Posterior cingulate gyrus (tissue), 11 donors: ENCODE results near the gene PFKP.
"Not testable (repeated sequence)": the region's sequence is repeated elsewhere in the genome, so short reads cannot be mapped to it uniquely, and the experiment has no call there.

Experiments
- DNase-seq, 10 donors: peaks; one replicate each; pipeline versions ENCODE4 v3.0.0 to v3.0.0-alpha.2; 2020 to 2021; ENCODE audit warnings: mixed read lengths in 3 of 10
- intact Hi-C: fragments of 100-400 bp; cut with DNase I; formaldehyde crosslinking; loops from one replicate; pipeline ENCODE4 v1.15.1; 2023

Gene PFKP

DNA sequence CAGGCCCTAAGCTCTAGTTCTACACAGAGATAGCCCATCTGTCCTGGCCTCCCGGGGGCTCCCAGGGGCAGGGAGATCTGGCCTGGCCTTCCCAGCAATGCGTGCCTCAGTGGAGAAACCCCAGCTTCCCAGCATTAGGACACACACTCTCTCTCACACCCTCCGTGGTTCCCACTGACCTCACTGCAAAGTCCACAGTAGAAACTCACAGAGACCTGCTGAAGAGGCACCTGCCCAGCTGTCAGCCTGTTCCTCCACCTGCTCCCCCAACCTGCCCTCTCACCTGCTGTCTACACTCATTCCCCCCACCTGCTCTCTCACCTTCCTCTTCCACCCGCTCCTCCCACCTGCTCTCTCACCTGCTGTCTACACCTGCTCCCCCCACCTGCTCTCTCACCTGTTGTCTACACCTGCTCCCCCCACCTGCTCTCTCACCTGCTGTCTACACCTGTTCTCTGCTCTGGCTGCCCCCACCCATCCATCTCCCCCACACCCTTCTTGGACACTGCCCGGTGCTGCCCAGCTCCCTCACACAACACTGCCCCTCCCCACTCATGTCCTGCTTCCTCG is 21.1 kb upstream of the PFKP start:
- peak in 1 of 10 donors; percentile 59 for DNase-seq
- intact Hi-C loops, result loop anchor here (10.0 kb wide), 1 partner anchor 121 kb away; no protein-coding TSS in a partner anchor

DNA sequence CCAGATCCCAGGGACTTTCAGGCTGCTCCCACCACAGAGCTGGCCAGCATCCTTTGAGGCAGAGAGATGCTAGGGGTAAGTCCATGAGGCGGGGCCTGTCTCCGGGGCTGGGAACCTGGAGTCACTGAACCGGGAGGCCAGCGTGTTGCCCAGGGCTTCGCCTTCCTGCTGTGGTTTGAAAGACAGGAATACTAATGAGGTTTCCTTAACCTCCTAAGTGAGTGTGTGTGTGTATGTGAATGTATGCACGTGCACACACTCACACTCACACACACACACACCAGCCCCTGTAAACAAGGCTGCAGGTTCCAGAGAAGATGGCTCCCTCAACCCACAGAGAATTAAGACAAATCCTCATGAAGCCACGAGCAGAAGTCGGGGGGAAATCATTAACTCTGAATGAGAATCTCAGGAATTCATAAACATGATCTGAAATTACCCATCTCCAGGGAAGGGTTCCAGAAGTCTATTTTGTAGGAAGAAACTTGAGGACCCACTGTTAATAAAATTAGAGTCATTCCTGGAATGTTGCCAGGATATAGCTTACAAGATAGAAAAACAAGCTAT is 20.3 kb upstream of the PFKP start:
- intact Hi-C loops, result loop anchor here (10.0 kb wide), 1 partner anchor 122 kb away; no protein-coding TSS in a partner anchor
- DNase-seq, result peak in 1 of 10 donors; percentile 74

GRCh38 chr10:3047596-3047995 is 19.8 kb upstream of the PFKP start:
- intact Hi-C loops, result loop anchor here (10.0 kb wide), 1 partner anchor 123 kb away; no protein-coding TSS in a partner anchor
- no peak for DNase-seq

- intact Hi-C loops, result loop anchor here (10.0 kb wide), 1 partner anchor 124 kb away; no protein-coding TSS in a partner anchor
- peak in 2 of 10 donors; percentile 78 to 80 for DNase-seq
These were observed 19.0 kb upstream of the PFKP start for GRCh38 chr10:3048119-3049019.

DNA sequence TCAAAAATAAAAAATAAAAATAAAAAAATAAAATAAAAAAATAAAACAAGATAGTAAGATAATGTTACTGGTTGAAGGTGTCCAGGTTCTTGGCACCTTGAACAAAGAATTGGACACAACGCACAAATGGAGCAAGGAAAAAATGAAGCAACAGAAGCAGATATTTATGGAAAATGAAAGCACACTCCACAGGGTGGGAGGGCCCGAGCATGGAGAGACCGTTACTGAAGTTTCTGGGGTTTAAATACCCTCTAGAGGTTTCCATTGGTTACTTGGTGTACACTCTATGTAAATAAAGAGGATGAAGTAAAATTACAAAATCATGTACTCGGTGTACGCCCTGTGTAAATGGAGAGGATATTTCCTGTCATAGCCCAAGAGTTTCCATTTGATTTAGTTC is 15.7 kb upstream of the PFKP start:
- intact Hi-C loops, result no loop called here
- DNase-seq, result no peak

- no peak for DNase-seq
- intact Hi-C loops, result no loop called here
These were observed 14.2 kb upstream of the PFKP start for GRCh38 chr10:3053155-3053554.

DNA sequence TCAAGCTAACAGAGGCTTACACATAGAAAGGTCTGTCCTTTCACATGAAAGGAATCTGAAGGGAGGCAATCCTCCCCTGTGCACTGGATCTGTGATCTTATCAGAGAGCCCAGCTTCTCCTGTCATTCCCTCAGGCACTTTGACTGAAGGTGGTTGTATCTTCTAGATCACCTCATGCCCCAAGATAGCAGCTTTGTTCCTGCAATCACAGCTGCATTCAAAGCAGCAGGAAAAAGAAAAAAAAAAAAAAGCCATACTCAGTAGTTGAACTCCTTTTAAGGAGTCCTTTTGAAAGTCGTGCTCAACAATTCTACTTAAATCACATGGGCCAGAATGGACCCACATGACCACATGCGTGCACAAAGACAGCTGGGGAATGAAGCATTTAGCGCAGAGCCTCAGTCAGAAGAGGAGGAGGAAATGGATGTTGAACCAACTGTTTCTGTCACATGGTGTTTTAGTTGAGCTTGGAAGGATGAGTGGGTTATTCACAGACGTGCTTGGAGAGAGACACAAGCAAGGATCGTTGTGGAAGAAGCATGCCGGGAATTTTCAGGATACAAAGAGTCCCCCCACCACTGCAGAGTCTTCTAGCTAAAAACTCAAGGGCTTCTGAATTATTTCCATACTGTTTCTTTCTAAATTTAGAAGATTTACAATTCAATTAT is 13.0 kb upstream of the PFKP start:
- peak in 1 of 10 donors; percentile 78 for DNase-seq
- intact Hi-C loops, result no loop called here

- no peak for DNase-seq
These were observed 12.5 kb upstream of the PFKP start for GRCh38 chr10:3054851-3055199.

DNA sequence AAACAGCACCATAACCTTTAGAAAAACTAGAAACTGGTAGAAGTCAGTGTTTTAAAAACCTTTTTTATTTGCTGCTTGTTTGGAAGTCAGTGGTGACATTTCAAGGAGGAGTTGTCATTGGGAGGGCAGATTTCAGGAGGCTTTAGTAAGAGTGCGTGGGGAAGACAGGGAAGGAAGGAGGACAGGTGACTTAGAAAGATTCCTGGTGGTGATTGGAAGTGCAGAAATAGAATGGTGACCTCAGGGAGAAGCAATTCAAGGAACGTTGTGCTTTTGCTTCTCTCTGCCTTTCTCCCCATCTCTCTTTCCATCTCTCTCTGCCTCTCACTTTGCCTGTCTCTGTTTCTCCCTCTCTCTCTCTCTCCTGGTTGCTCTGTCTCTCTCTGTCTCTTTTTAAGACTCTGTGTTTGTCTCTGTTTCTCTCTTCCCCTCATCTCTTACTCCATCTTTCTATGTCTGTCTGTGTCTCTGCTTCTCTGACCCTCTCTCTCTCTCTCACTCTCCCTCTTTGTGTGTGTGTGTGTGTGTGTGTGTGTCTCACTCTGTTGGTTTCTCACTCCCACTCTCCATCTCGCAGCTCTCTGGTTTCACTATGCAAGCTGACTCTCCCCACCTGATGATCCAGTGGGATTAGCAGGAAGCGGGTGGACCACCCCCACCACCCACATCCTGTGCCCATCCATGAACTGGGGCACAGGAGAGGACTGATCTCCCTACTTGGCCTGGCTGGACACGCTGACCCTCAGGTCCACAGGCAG is 10.9 kb upstream of the PFKP start:
- intact Hi-C loops, result no loop called here
- peak in 1 of 10 donors; percentile 59 for DNase-seq

More at GRCh38 chr10:3054851-3055199, 12.5 kb upstream of the PFKP start:
- intact Hi-C loops, result no loop called here

DNA sequence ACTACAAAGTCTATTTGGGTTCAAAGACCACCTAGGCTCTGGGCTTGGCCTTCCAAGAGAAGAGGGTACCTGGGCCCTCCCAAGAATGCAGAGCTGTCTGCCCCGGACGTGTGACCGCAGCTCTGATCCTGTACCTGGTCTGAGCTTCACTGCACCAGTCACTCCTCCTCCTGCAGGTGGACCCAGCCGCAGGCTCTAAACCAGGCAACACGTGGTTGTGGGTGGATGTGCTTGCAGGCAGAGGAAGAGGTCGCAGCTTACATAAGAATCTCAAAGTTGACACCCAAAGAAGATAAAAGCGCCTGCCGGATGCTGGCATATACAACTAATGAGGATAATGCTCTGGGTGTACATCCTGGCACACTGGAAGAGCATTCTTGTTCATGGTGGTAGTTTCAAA is 9.4 kb upstream of the PFKP start:
- intact Hi-C loops, result no loop called here

DNA sequence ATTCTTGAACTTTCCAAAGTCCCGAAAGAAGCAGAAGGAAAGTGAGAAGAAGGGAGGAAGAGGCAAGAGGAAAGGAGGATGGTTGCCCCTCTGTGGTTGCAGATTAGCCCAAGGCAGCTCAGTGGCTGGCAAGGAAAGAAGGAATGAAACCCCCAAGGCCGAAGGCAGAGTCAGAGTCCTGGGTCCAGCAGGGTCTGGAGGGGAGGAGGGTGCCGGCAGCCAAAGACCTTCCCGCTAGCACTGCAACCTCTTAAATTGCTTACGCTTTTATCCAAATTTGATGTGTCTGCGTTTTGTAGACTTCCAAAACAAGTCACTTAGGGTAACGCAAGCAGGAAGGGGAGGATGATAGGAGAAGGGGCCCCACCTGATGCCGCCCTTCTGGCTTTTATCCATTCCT is 7.4 kb upstream of the PFKP start:
- intact Hi-C loops, result no loop called here
- DNase-seq, result no peak

More for the DNA sequence above, 9.4 kb upstream of the PFKP start:
- peak in 1 of 10 donors; percentile 49 for DNase-seq

DNA sequence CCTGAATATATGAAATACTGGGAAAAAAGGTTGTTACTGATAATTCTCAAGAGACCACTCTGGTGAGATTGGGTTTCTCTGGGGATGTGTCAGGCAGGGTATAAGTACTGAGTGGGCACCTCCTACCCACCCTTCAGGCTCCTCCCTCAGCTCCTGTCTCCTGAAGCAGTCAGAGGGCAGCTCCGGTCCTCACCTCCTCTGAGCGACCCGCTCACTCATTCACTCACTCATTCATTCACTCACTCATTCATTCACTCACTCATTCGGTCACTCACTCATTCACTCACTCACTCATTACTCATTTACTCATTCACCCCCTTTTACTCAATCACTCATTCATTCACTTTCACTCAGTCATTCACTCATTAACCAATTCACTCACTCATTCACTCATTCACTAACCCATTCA is 6.9 kb upstream of the PFKP start:
- intact Hi-C loops, result no loop called here
- DNase-seq, result no peak

GRCh38 chr10:3061323-3061898 is 5.9 kb upstream of the PFKP start:
- intact Hi-C loops, DNase-seq: not testable (repeated sequence)

GRCh38 chr10:3062502-3063186 is 4.7 kb upstream of the PFKP start:
- intact Hi-C loops, result no loop called here

GRCh38 chr10:3064423-3064822 is 2.9 kb upstream of the PFKP start:
- intact Hi-C loops, result no loop called here
- peak in 1 of 10 donors; percentile 71 for DNase-seq

More at GRCh38 chr10:3062502-3063186, 4.7 kb upstream of the PFKP start:
- no peak for DNase-seq

DNA sequence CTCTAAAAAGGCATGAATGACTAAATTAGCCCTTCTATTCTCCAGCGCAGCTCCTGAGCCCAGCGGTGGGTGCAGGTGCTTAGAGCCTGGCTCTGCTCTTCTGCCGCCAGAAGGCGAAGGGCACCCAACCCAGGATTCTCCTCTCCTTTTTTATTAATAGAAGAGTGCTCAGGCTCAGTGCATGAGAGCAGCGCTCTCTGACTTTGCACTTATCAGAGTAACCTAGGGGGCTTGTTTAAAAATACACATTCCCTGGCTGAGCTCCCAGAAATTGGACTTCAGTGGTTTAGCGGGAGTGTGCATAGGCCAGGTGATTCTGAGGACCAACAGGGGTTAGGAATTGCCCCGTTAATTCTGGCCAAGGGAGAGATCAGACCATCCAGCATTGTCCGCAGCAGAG is 1.7 kb upstream of the PFKP start:
- intact Hi-C loops, result no loop called here
- DNase-seq, result no peak

DNA sequence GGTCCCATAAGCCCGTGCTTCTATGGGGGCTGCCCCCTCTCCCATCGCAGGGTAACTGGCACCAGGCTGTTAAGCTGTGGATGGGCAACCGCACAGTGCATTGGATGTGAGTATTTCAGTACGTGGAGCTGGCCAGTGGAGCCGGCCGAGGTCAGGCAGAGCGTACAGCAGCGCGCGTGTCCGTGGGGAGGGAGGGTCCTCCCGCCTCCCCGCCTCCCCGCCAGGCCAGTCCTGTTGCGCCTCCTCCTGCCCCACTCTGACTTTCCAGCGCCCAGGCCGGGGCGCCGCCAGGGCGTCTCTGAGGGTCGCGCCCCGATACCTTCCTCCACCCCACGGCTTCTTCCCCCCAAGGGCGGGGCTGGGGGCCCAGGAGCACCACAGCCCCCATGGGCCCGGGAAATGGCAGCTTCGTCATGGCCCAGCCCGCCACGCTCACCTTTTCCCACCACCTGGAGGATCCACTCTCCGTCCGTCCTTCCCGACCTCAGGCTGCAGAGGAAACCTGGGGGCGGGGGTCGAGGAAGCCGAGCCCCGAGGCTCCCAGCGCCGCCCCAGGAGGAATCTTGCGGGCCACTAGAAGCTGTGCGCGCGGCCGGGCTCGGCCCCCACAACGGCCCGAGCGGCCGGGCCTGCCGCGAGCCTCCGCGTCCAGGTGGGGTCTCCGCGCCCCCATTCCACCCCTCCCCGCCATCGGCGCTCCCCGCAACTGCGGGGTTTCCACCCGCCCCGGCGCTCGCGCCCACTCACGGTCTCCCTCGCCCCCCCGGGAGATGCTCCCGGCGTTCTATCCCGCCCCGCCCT is 831 bp upstream of the PFKP start:
- no peak for DNase-seq
- intact Hi-C loops, result no loop called here

DNA sequence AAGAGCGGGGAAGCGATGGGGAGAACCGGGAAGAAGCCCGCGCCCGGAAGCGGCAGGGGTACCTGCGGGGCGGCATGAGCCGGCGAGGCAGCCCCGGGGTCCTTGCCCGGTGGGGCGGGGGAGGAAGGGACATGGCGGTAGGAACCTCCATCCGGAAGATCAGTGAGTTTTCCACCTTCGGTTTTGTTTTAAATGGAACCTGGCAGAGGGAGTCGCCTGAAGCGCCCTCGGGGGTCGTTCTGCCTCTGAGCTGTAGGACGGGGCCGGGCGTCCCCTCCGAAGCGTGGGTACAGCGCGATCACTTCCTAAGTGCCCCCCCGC is 471 bp downstream of the PFKP start:
- intact Hi-C loops, result no loop called here
- DNase-seq, result peak in 1 of 10 donors; percentile 84
